GM12878 (cell line): Measurements from ENCODE around the gene MRTFA. TPM values are rescaled to one million over a fixed set of nuclear protein-coding genes. Genes with fewer than 3 reads are reported as not detected.

Experiments
- ATAC-seq: fragments of 200-7000 bp; cut with Tn5 transposase; 3 replicates; pipeline ENCODE4 v1.9.1; 2020; ENCODE audit warnings: mild to moderate bottlenecking, moderate library complexity
- BruUV-seq: library from RNA; stranded (reverse); fragments of 400-500 nt; replicated peaks from 2 replicates; lab custom pipeline; 2021; lab: Mats Ljungman, UMichigan
- CTCF ChIA-PET: fragments of 300-600 bp; sonication (Branson Sonifier 250); formaldehyde crosslinking; extraction: SDS; loops from one replicate; lab custom pipeline; 2021; ENCODE audit warnings: inconsistent platforms; lab: Yijun Ruan, JAX
- POLR2A ChIA-PET: fragments of 350-600 bp; formaldehyde crosslinking; extraction: SDS; loops from one replicate; lab custom pipeline; 2021; ENCODE audit warnings: inconsistent platforms; lab: Charles Lee
- RAD21 ChIA-PET: fragments of 300-600 bp; sonication (Branson Sonifier 250); formaldehyde crosslinking; loops from one replicate; lab custom pipeline; 2023; ENCODE audit warnings: antibody characterized with exemption; ENCODE audit not compliant: unreplicated experiment; lab: Charles Lee
- SMC1A ChIA-PET: fragments of 300-600 bp; sonication (Branson Sonifier 250); formaldehyde crosslinking; loops from one replicate; lab custom pipeline; 2023; ENCODE audit not compliant: unreplicated experiment, uncharacterized antibody; lab: Charles Lee
- DNase-seq: peaks from one replicate; pipeline ENCODE4 v3.0.0-alpha.2; 2011; ENCODE audit warnings: low read depth, low spot score
- FAIRE-seq: peaks from 3 replicates; lab custom pipeline; 2011; peaks lifted over from hg19 to GRCh38; lab: Jason Lieb, UNC
- H2AFZ ChIP-seq: 2 replicates; pipeline ENCODE4 v1.6.0; 2011; ENCODE audit warnings: low read depth, low read length, control low read depth; ENCODE audit not compliant: control insufficient read depth
- H3K27ac ChIP-seq: 2 replicates; pipeline ENCODE4 v1.5.1; 2011; ENCODE audit warnings: control low read depth; ENCODE audit not compliant: control insufficient read depth, insufficient read depth
- H3K27me3 ChIP-seq, 2 experiments: replicated peaks in 1 of 2; 2 replicates each; pipeline versions ENCODE4 v1.6.0 to v1.6.1; 2011; ENCODE audit warnings: low read length in 1 of 2; ENCODE audit not compliant: control insufficient read depth in 2 of 2, insufficient read depth in 2 of 2
- H3K36me3 ChIP-seq, 2 experiments: 2 replicates each; pipeline ENCODE4 v1.5.1; 2011; ENCODE audit warnings: low read length in 1 of 2; ENCODE audit not compliant: control insufficient read depth in 2 of 2, insufficient read depth in 2 of 2
- H3K4me1 ChIP-seq: 2 replicates; pipeline ENCODE4 v1.6.1; 2011; ENCODE audit warnings: mild to moderate bottlenecking, low read length, moderate library complexity, mixed read lengths; ENCODE audit not compliant: control insufficient read depth, insufficient read depth
- H3K4me2 ChIP-seq: 2 replicates; pipeline ENCODE4 v1.6.0; 2011; ENCODE audit warnings: control low read depth; ENCODE audit not compliant: control insufficient read depth, insufficient read depth
- H3K4me3 ChIP-seq: fragments of 200-600 bp; sonication (generic); 2 replicates; pipeline ENCODE4 v1.5.1; 2016
- H3K79me2 ChIP-seq: 2 replicates; pipeline ENCODE4 v1.6.0; 2011; ENCODE audit warnings: low read length; ENCODE audit not compliant: control insufficient read depth, insufficient read depth
- H3K9ac ChIP-seq: 2 replicates; pipeline ENCODE4 v1.8.0; 2011; ENCODE audit warnings: low read length, control low read depth, mixed read lengths; ENCODE audit not compliant: control insufficient read depth, insufficient read depth
- H3K9me3 ChIP-seq: replicated peaks from 3 replicates; pipeline ENCODE4 v1.5.1; 2011; ENCODE audit warnings: mild to moderate bottlenecking, low read length; ENCODE audit not compliant: control insufficient read depth, insufficient read depth
- H4K20me1 ChIP-seq: 2 replicates; pipeline ENCODE4 v1.6.0; 2011; ENCODE audit not compliant: control insufficient read depth, insufficient read depth
- BRCA1 ChIP-seq: IDR thresholded peaks from 2 replicates; pipeline ENCODE4 v1.6.1; 2011; ENCODE audit warnings: low read depth, low read length, improper control_type of control experiment
- CREM ChIP-seq: IDR thresholded peaks from 2 replicates; pipeline ENCODE4 v1.6.1; 2014; ENCODE audit warnings: antibody characterized with exemption, low read depth
- ELK1 ChIP-seq: IDR thresholded peaks from 2 replicates; pipeline ENCODE4 v1.6.1; 2012; ENCODE audit warnings: low read depth, low read length, improper control_type of control experiment
- FOS ChIP-seq: IDR thresholded peaks from 3 replicates; pipeline ENCODE4 v1.6.1; 2011; ENCODE audit warnings: borderline replicate concordance; ENCODE audit not compliant: insufficient read length; ENCODE audit errors: extremely low read depth
- NFIC ChIP-seq: IDR thresholded peaks from 2 replicates; pipeline ENCODE4 v1.6.1; 2012; ENCODE audit warnings: low read depth, mild to moderate bottlenecking, inconsistent platforms, low read length, moderate library complexity
- NR2F1 ChIP-seq: fragments of 450-650 bp; conservative IDR thresholded peaks from 2 replicates; pipeline ENCODE4 v1.6.1; 2017; ENCODE audit warnings: mild to moderate bottlenecking
- SIN3A ChIP-seq: IDR thresholded peaks from 2 replicates; pipeline ENCODE4 v1.6.1; 2012; ENCODE audit warnings: low read depth, low read length, improper control_type of control experiment
- SMC3 ChIP-seq: IDR thresholded peaks from 2 replicates; pipeline ENCODE4 v1.6.1; 2011; ENCODE audit warnings: low read length, improper control_type of control experiment, borderline replicate concordance
- SUPT20H ChIP-seq: IDR thresholded peaks from 2 replicates; pipeline ENCODE4 v1.6.1; 2011; ENCODE audit warnings: low read depth, mild to moderate bottlenecking, low read length, moderate library complexity, borderline replicate concordance; ENCODE audit not compliant: control insufficient read depth
- TCF12 ChIP-seq: IDR thresholded peaks from 2 replicates; pipeline ENCODE4 v1.6.1; 2011; ENCODE audit warnings: low read depth, mild to moderate bottlenecking, low read length
- ZBTB4 ChIP-seq: fragments of 450-650 bp; formaldehyde crosslinking; IDR thresholded peaks from 2 replicates; pipeline ENCODE4 v1.4.0; 2022; ENCODE audit warnings: mild to moderate bottlenecking, moderate library complexity
- ZSCAN29 ChIP-seq: fragments of 450-650 bp; IDR thresholded peaks from 2 replicates; pipeline ENCODE4 v1.6.1; 2017; ENCODE audit warnings: mild to moderate bottlenecking, moderate library complexity
- in situ Hi-C: fragments of 300-500 bp; cut with MboI; formaldehyde crosslinking; loops from 9 replicates; pipeline ENCODE4 v1.14.3; 2018; ENCODE audit warnings: mixed read lengths
- intact Hi-C: fragments of 100-400 bp; cut with micrococcal nuclease; formaldehyde crosslinking; loops from one replicate; pipeline ENCODE4 v1.14.2; 2022; ENCODE audit not compliant: unreplicated experiment
- polyA plus RNA-seq, 11 experiments: library from polyadenylated mRNA; depleted of rRNA in 4 of 11; unstranded in 6 of 11; stranded (reverse) in 5 of 11; fragments of >200 nt; fragmentation: Nextera tagmentation in 4 of 11; fragmentation: Illumina TruSeq in 1 of 11; extraction: Ambion mirVana in 4 of 11; extraction: Trizol in 1 of 11; gene quantifications; 1 replicate in 1 of 11; 2 replicates in 10 of 11; pipeline versions ENCODE4 v1.2.1 to v1.2.3, GENCODE V29; 2011 to 2016; ENCODE audit warnings: inconsistent platforms in 2 of 11, missing spikeins in 2 of 11, low read depth in 1 of 11
- total RNA-seq, 4 experiments: library from RNA; depleted of rRNA in 3 of 4; stranded (reverse); fragments of >200 nt in 3 of 4; fragmentation: Illumina TruSeq in 1 of 4; extraction: Trizol in 1 of 4; gene quantifications; 2 replicates each; pipeline versions ENCODE4 v1.2.1 to v1.2.3, GENCODE V29; 2013 to 2021
- TF ChIP-seq, protein P1 (sequence below): fragments of 450-650 bp; IDR thresholded peaks from 2 replicates; pipeline ENCODE4 v1.6.1; 2016; ENCODE audit warnings: mild to moderate bottlenecking, moderate library complexity, borderline replicate concordance

Gene MRTFA
- total and polyA plus RNA-seq, 10 of the 15 experiments (the other 5 are each of a cell fraction or from before 2014, with no cell fraction given): 2.0 to 63.9 (median 17.9) TPM

GRCh38 chr22:40613067-40613466 lies 23.5 kb downstream of the MRTFA start:
- no peak overlapping the region for H3K27ac ChIP-seq
- no peak overlapping the region for H2AFZ ChIP-seq
- ATAC-seq (no peak), DNase-seq (no peak), FAIRE-seq (no peak)
- H3K4me2 ChIP-seq: no peak overlapping the region
- SMC1A ChIA-PET: interaction anchor here (2.3 kb wide), 1 partner anchor 16 kb away, joined by 6 read pairs; no protein-coding TSS in a partner anchor
- CTCF ChIA-PET: interaction anchor here (0.6 to 0.7 kb wide), 2 partner anchors 34 to 67 kb away, joined by 3 read pairs; no protein-coding TSS in a partner anchor
- intact Hi-C loops: no loop called here
- H3K4me1 ChIP-seq: no peaks in the 10 kb centered on the region
- H3K4me3 ChIP-seq: no peak overlapping the region
- H3K27me3 ChIP-seq: no peaks in the 10 kb centered on the region
- RAD21 ChIA-PET: no interaction called here
- BruUV-seq: no TSS peak
- no peak overlapping the region for H3K9ac ChIP-seq
- peaks cover 39% of the 10 kb centered on the region for H3K79me2 ChIP-seq
- no peaks in the 10 kb centered on the region; a peak in 1 of 4 replicates for H3K36me3 ChIP-seq
- POLR2A ChIA-PET: interaction anchor here (0.6 kb wide), 1 partner anchor 1226 kb away, joined by 4 read pairs; no protein-coding TSS in a partner anchor
- H3K9me3 ChIP-seq: no peaks in the 10 kb centered on the region
- in situ Hi-C loops: no loop called here
- no peaks in the 10 kb centered on the region for H4K20me1 ChIP-seq
- TF ChIP-seq ZSCAN29 (no peak), NFIC (no peak), TCF12 (no peak), FOS (no peak), SIN3A (no peak), ELK1 (no peak), BRCA1 (no peak), CREM (no peak), ZBTB4 (CRISPR knock-in tag) (no peak), SMC3 (no peak), NR2F1 (no peak), SUPT20H (no peak)
- TF ChIP-seq, protein P1, sequence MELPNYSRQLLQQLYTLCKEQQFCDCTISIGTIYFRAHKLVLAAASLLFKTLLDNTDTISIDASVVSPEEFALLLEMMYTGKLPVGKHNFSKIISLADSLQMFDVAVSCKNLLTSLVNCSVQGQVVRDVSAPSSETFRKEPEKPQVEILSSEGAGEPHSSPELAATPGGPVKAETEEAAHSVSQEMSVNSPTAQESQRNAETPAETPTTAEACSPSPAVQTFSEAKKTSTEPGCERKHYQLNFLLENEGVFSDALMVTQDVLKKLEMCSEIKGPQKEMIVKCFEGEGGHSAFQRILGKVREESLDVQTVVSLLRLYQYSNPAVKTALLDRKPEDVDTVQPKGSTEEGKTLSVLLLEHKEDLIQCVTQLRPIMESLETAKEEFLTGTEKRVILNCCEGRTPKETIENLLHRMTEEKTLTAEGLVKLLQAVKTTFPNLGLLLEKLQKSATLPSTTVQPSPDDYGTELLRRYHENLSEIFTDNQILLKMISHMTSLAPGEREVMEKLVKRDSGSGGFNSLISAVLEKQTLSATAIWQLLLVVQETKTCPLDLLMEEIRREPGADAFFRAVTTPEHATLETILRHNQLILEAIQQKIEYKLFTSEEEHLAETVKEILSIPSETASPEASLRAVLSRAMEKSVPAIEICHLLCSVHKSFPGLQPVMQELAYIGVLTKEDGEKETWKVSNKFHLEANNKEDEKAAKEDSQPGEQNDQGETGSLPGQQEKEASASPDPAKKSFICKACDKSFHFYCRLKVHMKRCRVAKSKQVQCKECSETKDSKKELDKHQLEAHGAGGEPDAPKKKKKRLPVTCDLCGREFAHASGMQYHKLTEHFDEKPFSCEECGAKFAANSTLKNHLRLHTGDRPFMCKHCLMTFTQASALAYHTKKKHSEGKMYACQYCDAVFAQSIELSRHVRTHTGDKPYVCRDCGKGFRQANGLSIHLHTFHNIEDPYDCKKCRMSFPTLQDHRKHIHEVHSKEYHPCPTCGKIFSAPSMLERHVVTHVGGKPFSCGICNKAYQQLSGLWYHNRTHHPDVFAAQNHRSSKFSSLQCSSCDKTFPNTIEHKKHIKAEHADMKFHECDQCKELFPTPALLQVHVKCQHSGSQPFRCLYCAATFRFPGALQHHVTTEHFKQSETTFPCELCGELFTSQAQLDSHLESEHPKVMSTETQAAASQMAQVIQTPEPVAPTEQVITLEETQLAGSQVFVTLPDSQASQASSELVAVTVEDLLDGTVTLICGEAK: no peak
